Natural killer cell (primary cell): ENCODE measurements around the gene FBXW11. TPM values are rescaled to one million over a fixed set of nuclear protein-coding genes. Genes with fewer than 3 reads are reported as not detected.

ENCODE experiments used
- ATAC-seq, 3 donors: fragments of 150-1000 bp in 2 of 3; fragments of 200-7000 bp in 1 of 3; cut with Tn5 transposase; 1 replicate in 1 of 3; 2 replicates in 2 of 3; pipeline ENCODE4 v1.10.0; 2021; ENCODE audit warnings: mild to moderate bottlenecking in 2 of 3, moderate library complexity in 2 of 3
- DNase-seq, 2 donors: peaks; one replicate each; pipeline versions ENCODE4 v3.0.0 to v3.0.0-alpha.2; 2013 to 2021; ENCODE audit warnings: mixed read lengths in 1 of 2
- H3K27ac ChIP-seq: one replicate; pipeline ENCODE4 v1.5.1; 2013; ENCODE audit warnings: mild to moderate bottlenecking, low read length
- H3K27me3 ChIP-seq: one replicate; pipeline ENCODE4 v1.6.1; 2013; ENCODE audit warnings: low read length; ENCODE audit not compliant: control insufficient read depth, insufficient read depth
- H3K36me3 ChIP-seq: one replicate; pipeline ENCODE4 v1.6.1; 2013; ENCODE audit warnings: low read length; ENCODE audit not compliant: control insufficient read depth, insufficient read depth
- H3K4me1 ChIP-seq: one replicate; pipeline ENCODE4 v1.6.1; 2013; ENCODE audit warnings: low read length; ENCODE audit not compliant: control insufficient read depth, insufficient read depth
- H3K4me3 ChIP-seq: one replicate; pipeline ENCODE4 v1.5.1; 2013; ENCODE audit warnings: low read length
- H3K9me3 ChIP-seq: one replicate; pipeline ENCODE4 v1.6.1; 2013; ENCODE audit warnings: low read length; ENCODE audit not compliant: control insufficient read depth, insufficient read depth
- H3K27ac Mint-ChIP-seq, 2 donors: one replicate each; pipeline ENCODE4 v1.8.0; 2022; ENCODE audit warnings: mild to moderate bottlenecking in 2 of 2, mixed read lengths in 2 of 2, moderate library complexity in 1 of 2
- H3K27me3 Mint-ChIP-seq, 2 donors: one replicate each; pipeline ENCODE4 v1.8.0; 2022; ENCODE audit warnings: low read depth in 2 of 2, mixed read lengths in 2 of 2
- H3K36me3 Mint-ChIP-seq: one replicate; pipeline ENCODE4 v1.8.0; 2022; ENCODE audit warnings: mixed read lengths
- H3K4me1 Mint-ChIP-seq, 2 donors: one replicate each; pipeline ENCODE4 v1.8.0; 2022; ENCODE audit warnings: mixed read lengths in 2 of 2
- H3K4me3 Mint-ChIP-seq: one replicate; pipeline ENCODE4 v1.8.0; 2022; ENCODE audit warnings: mild to moderate bottlenecking, moderate library complexity, mixed read lengths
- H3K9me3 Mint-ChIP-seq, 2 donors: one replicate each; pipeline ENCODE4 v1.8.0; 2022; ENCODE audit warnings: mixed read lengths in 2 of 2
- WGBS: methylation state at CpG from one replicate; pipeline ENCODE4 v1.1.7; 2013; ENCODE audit warnings: missing lambda C conversion rate; ENCODE audit not compliant: insufficient coverage; 5-methylcytosine and 5-hydroxymethylcytosine counted together
- intact Hi-C: fragments of 100-400 bp; cut with micrococcal nuclease; formaldehyde crosslinking; loops from one replicate; pipeline ENCODE4 v1.14.2; 2022
- total RNA-seq, 4 donors: library from RNA; stranded (reverse); fragments of 120-200 nt in 1 of 4; gene quantifications; one replicate each; pipeline versions ENCODE4 v1.2.3 to v1.2.4, GENCODE V29; 2013 to 2022
- TF ChIP-seq, protein P1 (sequence below): fragments of 200-600 bp; IDR thresholded peaks from one replicate; pipeline ENCODE4 v1.8.0; 2022; ENCODE audit warnings: antibody characterized with exemption

FBXW11 gene
- total RNA-seq, 3 donors from 2014 or later (not counting 1 experiment from before 2014, with no cell fraction given): 26.7 to 40.3 (median 39.5) TPM

GRCh38 chr5:171981847-171982246 lies 24.6 kb downstream of the FBXW11 start:
- H3K36me3 Mint-ChIP-seq: no peaks in the 10 kb centered on the region
- H3K4me1 Mint-ChIP-seq: peaks cover 49 to 56% of the 10 kb centered on the region in 2 donors

DNA sequence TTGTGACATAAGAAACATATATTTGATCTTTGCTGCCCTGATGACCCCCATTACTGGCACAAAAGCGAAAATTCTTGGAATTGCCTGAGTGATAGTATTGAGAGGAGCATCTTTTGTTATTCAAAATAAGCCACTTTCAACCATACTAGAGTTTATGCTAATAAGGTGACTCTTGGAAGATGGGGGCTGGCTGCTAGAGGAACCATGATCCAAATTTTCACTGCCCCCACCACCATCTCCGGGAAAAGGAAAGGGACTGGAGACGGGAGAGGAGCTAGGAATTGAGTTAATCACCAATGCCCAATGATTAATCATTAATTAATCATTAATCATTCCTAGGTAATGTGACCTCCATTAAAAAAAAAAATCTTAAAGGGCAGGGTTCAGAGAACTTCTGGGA lies 25.6 kb downstream of the FBXW11 start:
- WGBS: no CpG with 5 or more reads among the region's 3 CpGs
- H3K4me3 ChIP-seq: no peak overlapping the region
- peaks cover 6% of the 10 kb centered on the region for H3K9me3 ChIP-seq
- Mint-ChIP-seq H3K36me3 (no peaks in the 10 kb centered on the region), H3K27me3 (no peaks in the 10 kb centered on the region), H3K4me3 (no peak overlapping the region), H3K27ac (no peak overlapping the region), H3K9me3 (peaks cover 0 to 3% of the 10 kb centered on the region in 2 donors), H3K4me1 (peaks cover 55 to 63% of the 10 kb centered on the region in 2 donors)
- ATAC-seq (no peak), DNase-seq (no peak)
- no peaks in the 10 kb centered on the region for H3K27me3 ChIP-seq
- peaks cover 49% of the 10 kb centered on the region for H3K4me1 ChIP-seq
- TF ChIP-seq, protein P1, sequence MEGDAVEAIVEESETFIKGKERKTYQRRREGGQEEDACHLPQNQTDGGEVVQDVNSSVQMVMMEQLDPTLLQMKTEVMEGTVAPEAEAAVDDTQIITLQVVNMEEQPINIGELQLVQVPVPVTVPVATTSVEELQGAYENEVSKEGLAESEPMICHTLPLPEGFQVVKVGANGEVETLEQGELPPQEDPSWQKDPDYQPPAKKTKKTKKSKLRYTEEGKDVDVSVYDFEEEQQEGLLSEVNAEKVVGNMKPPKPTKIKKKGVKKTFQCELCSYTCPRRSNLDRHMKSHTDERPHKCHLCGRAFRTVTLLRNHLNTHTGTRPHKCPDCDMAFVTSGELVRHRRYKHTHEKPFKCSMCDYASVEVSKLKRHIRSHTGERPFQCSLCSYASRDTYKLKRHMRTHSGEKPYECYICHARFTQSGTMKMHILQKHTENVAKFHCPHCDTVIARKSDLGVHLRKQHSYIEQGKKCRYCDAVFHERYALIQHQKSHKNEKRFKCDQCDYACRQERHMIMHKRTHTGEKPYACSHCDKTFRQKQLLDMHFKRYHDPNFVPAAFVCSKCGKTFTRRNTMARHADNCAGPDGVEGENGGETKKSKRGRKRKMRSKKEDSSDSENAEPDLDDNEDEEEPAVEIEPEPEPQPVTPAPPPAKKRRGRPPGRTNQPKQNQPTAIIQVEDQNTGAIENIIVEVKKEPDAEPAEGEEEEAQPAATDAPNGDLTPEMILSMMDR: no peak
- H3K27ac ChIP-seq: no peak overlapping the region
- intact Hi-C loops: no loop called here
- no peaks in the 10 kb centered on the region for H3K36me3 ChIP-seq

More at GRCh38 chr5:171981847-171982246, 24.6 kb downstream of the FBXW11 start:
- no CpG with 5 or more reads among the region's 2 CpGs for WGBS
- Mint-ChIP-seq H3K27me3 (no peaks in the 10 kb centered on the region), H3K27ac (no peak overlapping the region), H3K4me3 (no peak overlapping the region), H3K9me3 (peaks cover 0 to 3% of the 10 kb centered on the region in 2 donors)
- intact Hi-C loops: no loop called here
- peaks cover 6% of the 10 kb centered on the region for H3K9me3 ChIP-seq
- no peak overlapping the region for H3K4me3 ChIP-seq
- H3K4me1 ChIP-seq: peaks cover 53% of the 10 kb centered on the region
- H3K27ac ChIP-seq: no peak overlapping the region
- DNase-seq (no peak), ATAC-seq (no peak)
- H3K27me3 ChIP-seq: no peaks in the 10 kb centered on the region
- H3K36me3 ChIP-seq: no peaks in the 10 kb centered on the region
- TF ChIP-seq, protein P1: no peak

- peaks cover 59 to 68% of the 10 kb centered on the region in 2 donors for H3K4me1 Mint-ChIP-seq
- peaks cover 6% of the 10 kb centered on the region for H3K9me3 ChIP-seq
- no peak for ATAC-seq
- TF ChIP-seq, protein P1: no peak
- H3K36me3 Mint-ChIP-seq: no peaks in the 10 kb centered on the region
- H3K27me3 ChIP-seq: no peaks in the 10 kb centered on the region
- peaks cover 48% of the 10 kb centered on the region for H3K4me1 ChIP-seq
- H3K36me3 ChIP-seq: no peaks in the 10 kb centered on the region
- intact Hi-C loops: no loop called here
- WGBS: 98% methylated on average over 6 of the region's 8 CpGs
- H3K9me3 Mint-ChIP-seq: peaks cover 0 to 3% of the 10 kb centered on the region in 2 donors
- peak overlapping the region in 1 of 2 donors; percentile 48 for H3K27ac Mint-ChIP-seq
- no peaks in the 10 kb centered on the region for H3K27me3 Mint-ChIP-seq
- H3K4me3 ChIP-seq: no peak overlapping the region
- H3K27ac ChIP-seq: no peak overlapping the region
- no peak overlapping the region for H3K4me3 Mint-ChIP-seq
- DNase-seq: no peak
Measured at GRCh38 chr5:171979606-171980005, 26.8 kb downstream of the FBXW11 start.

DNA sequence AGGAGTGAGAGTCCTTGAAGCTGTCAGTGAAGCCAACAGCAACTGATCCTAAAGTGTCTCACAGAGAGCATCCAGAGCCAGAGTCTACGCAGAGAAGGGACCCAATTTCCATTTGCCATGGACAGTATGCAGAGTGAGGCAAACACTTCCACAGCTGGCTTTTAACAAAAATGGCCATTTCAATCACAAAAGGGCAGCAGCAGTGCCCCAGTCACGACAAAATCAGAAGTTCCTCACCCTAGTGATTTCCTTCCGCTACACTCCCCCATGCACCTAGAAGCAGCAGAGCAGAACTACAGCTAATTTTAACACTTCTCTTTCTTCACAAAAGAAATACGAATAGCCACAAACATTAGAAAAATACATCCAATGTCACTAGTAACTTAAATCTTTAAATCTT lies 27.9 kb downstream of the FBXW11 start:
- no peaks in the 10 kb centered on the region for H3K27me3 ChIP-seq
- Mint-ChIP-seq H3K27ac (peak overlapping the region; percentile 50 to 81), H3K4me3 (peak overlapping the region; percentile 62), H3K27me3 (no peaks in the 10 kb centered on the region), H3K4me1 (peaks cover 51 to 59% of the 10 kb centered on the region in 2 donors), H3K9me3 (peaks cover 0 to 3% of the 10 kb centered on the region in 2 donors), H3K36me3 (no peaks in the 10 kb centered on the region)
- no peak overlapping the region for H3K4me3 ChIP-seq
- TF ChIP-seq, protein P1: no peak
- DNase-seq (no peak), ATAC-seq (peak; percentile 44 to 74 (median 53))
- H3K36me3 ChIP-seq: no peaks in the 10 kb centered on the region
- peaks cover 6% of the 10 kb centered on the region for H3K9me3 ChIP-seq
- H3K27ac ChIP-seq: peak overlapping the region; percentile 16
- H3K4me1 ChIP-seq: peaks cover 51% of the 10 kb centered on the region
- 52% methylated on average over 3 of the region's 4 CpGs for WGBS
- intact Hi-C loops: no loop called here
